HG02981 (cell line): ENCODE results near the gene PRRC2B.
A peak's percentile ranks its signal among the peaks of the same experiment; 100 is the strongest.
"Not testable (repeated sequence)": the region's sequence is repeated elsewhere in the genome, so short reads cannot be mapped to it uniquely, and the experiment has no call there.

Source experiments
- ATAC-seq: cut with Tn5 transposase; IDR thresholded peaks from one replicate; pipeline ENCODE4 v1.9.1; 2021; ENCODE audit warnings: mild to moderate bottlenecking, moderate library complexity; ENCODE audit not compliant: unreplicated experiment

The PRRC2B gene

GRCh38 chr9:131530920-131531832 is 137.3 kb downstream of the PRRC2B start, which contains the start of gene UCK1:
Gene UCK1 (minus strand): TSS chr9:131531263. CDS start chr9:131531174, 89 bp downstream.
- ATAC-seq: peak; percentile 74

- ATAC-seq: no peak
Measured at GRCh38 chr9:131534721-131535237, 140.9 kb downstream of the PRRC2B start.

DNA sequence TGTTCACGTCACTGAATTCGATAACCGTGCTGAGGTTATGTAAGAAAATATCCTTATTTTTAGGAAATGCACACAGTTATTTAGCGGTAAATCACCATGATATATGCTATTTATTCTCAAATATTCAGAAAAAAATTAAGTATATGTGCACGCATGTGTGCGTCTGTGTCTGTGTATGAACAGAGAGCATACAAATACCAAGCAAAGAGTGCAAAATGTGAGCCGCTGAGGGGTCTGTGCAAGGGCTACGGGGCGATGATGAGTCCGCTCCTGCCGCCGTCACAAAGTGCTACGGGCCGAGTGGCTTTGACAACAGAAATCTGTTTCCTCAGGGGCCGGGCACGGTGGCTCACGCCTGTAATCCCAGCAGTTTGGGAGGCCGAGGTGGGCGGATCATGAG is 144.1 kb downstream of the PRRC2B start:
- no peak for ATAC-seq

DNA sequence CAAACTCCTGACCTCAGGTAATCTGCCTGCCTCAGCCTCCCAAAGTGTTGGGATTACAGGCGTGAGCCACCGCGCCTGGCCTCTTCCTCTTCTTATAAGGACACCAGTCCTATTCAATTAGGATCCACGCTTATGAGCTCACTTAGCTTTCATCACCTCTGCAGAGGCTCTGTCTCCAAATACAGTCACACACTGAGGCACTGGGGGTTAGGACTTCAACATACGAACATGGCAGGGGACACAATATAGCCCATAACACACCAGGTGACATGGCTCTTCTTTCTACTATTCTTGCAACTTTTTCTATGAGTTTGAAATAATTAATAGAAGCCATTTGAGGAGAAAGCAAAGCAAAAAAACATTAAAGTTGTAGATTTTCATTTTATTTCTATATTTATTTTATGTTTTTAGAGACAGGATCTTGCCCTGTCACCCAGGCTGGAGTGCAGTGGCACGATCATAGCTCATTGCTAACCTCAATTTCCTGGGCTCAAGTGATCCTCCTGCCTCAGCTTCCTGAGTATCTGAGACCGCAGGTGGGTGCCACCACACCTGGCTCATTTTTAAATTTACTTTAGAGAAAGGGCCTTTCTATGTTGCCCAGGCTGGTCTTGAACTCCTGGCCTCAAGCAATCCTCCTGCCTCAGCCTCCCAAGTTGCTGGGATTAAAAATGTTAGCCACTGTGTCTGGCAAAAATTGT is 145.5 kb downstream of the PRRC2B start:
- no peak for ATAC-seq

GRCh38 chr9:131543141-131543540 is 149.3 kb downstream of the PRRC2B start:
- no peak for ATAC-seq

DNA sequence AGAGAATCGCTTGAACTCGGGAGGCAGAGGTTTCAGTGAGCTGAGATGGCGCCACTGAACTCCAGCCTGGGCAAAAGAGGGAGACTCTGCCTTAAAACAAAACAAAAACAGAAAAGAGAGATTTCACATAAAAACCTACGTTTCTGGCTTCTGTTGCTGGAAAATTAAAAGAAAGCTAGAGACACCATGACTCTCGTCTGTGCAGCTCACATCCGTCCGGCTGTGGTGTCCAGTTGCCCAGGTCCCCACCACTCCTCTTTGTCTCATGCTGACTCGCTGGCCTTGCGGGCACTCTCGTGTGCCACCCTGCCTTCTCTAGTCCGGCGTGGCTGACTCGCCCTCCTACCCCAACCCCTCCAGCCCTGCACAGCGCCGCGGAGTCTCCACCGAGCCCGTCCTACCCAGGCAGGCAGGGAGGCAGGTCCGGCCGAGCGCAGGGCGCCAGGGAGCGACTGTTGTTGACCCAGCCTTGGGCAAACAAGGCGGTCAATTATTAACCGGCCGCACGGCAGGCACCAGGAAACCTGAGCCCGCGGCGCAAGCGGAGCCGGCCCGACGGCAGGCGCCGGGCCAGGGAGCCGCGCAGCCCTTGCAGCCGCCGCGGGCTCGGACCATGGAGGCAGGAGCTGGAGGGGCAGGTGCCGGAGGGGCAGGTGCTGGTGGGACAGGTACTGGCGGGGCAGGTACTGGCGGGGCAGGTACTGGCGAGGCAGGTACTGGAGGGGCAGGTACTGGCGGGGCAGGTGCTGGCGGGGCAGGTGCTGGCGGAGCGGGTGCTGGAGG is 151.3 kb downstream of the PRRC2B start, which contains the start of gene PRRT1B:
TSS of gene PRRT1B (plus strand) at position 521 of the 783 bp plus-strand sequence. CDS start at position 614, 93 bp downstream.
- no peak for ATAC-seq

DNA sequence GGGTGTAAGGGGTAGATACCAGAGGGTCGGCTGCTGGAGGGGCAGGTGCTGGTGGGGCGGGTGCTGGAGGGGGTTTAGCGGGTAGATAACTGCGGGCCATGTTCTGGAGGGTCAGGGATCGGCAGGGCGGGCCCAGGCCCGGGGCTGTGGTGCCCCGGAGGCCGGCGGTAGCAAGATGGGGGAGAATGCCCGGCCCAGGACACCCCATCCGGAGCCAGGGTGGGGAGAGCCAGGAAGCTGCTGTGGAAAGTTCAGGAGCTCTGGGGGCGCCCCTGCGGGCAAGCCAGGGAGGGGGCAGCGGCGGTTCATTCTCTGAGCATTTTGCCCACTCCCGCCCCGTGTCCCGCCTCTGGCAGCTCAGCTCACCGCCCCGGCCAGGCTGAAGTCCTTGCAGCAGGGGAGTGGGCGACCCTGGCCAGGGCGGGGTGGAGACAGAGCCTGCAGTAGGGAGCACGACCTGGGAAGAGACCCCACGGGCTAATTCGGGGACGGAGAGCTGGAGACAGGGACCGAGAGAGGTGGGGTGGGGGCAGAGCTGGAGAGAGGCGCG is 152.0 kb downstream of the PRRC2B start:
- ATAC-seq: no peak

DNA sequence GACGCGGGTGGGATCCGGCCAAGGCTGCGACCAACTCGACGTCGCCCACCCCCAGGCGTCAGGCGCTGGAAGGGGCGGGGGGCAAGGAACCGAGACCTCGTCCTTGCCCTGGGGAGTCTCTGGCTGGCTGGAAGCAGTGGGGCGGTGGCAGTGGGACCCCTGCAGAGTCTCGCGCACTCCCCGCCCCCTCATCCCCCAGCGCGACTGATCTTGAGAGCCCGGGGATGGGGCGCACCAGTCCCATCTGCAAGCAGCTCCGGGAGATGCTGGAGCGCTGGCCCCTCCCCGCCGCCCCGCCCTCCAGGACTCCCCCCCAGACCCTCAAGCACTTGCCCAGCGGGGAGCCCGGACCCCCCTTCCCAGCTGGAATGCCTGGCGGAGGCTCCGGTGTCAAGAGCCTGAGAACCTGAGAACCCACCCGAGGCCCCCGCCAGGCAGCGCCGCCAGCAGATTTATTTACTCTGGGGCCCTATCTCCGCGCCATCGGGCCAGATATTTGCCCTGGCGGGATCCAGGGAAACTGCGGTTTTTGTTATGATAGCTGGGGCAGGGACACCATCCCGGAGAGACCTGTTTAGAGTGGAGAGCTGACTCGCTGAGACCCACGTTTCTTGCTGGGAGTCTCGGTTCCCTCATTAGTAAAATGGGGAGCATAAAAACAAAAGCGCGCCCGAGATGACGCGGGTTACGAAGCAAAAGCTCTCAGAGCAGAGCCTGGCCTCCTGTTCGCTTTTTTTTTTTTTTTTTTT is 152.6 kb downstream of the PRRC2B start:
- ATAC-seq: no peak

- ATAC-seq: not testable (repeated sequence)
Measured at GRCh38 chr9:131549186-131549585, 155.3 kb downstream of the PRRC2B start.
